Smooth muscle cell (in vitro differentiated cells): ENCODE measurements around the gene NUB1. TPM values are rescaled to one million over a fixed set of nuclear protein-coding genes. Genes with fewer than 3 reads are reported as not detected.

ENCODE experiments used
- DNase-seq: peaks from one replicate; lab custom pipeline; 2025; ENCODE audit not compliant: unreplicated experiment; lab: John Stamatoyannopoulos, UW
- H2AFZ ChIP-seq: fragments of 200-600 bp; sonication (generic); 2 replicates; pipeline ENCODE4 v1.6.0; 2016; ENCODE audit warnings: antibody characterized with exemption, low read depth, mild to moderate bottlenecking
- H3F3A ChIP-seq: fragments of 200-600 bp; sonication (generic); 2 replicates; pipeline ENCODE4 v1.6.0; 2017; ENCODE audit warnings: antibody characterized with exemption, low read depth
- H3K27ac ChIP-seq: fragments of 200-600 bp; sonication (generic); 2 replicates; pipeline ENCODE4 v1.5.1; 2016; ENCODE audit warnings: low read depth, mild to moderate bottlenecking
- H3K27me3 ChIP-seq: fragments of 200-600 bp; sonication (generic); 2 replicates; pipeline ENCODE4 v1.6.1; 2016; ENCODE audit warnings: low read depth, mild to moderate bottlenecking
- H3K36me3 ChIP-seq: fragments of 200-600 bp; sonication (generic); 2 replicates; pipeline ENCODE4 v1.5.1; 2016; ENCODE audit warnings: low read depth
- H3K4me1 ChIP-seq: fragments of 200-600 bp; sonication (generic); 2 replicates; pipeline ENCODE4 v1.5.1; 2016; ENCODE audit warnings: low read depth
- H3K4me2 ChIP-seq: fragments of 200-600 bp; sonication (generic); 2 replicates; pipeline ENCODE4 v1.6.0; 2016; ENCODE audit warnings: mild to moderate bottlenecking
- H3K4me3 ChIP-seq: fragments of 200-600 bp; sonication (generic); 2 replicates; pipeline ENCODE4 v1.5.1; 2016; ENCODE audit warnings: mild to moderate bottlenecking
- H3K79me2 ChIP-seq: fragments of 200-600 bp; sonication (generic); 2 replicates; pipeline ENCODE4 v1.6.0; 2016; ENCODE audit warnings: low read depth, mild to moderate bottlenecking
- H3K9ac ChIP-seq: fragments of 200-600 bp; sonication (generic); 2 replicates; pipeline ENCODE4 v1.6.0; 2016; ENCODE audit warnings: low read depth
- H3K9me3 ChIP-seq: fragments of 200-600 bp; sonication (generic); replicated peaks from 2 replicates; pipeline ENCODE4 v1.5.1; 2016; ENCODE audit warnings: low read depth
- H4K20me1 ChIP-seq: fragments of 200-600 bp; sonication (generic); 2 replicates; pipeline ENCODE4 v1.6.0; 2016; ENCODE audit warnings: low read depth
- WGBS: methylation state at CpG from one replicate; pipeline ENCODE4 v1.1.7; 2016; ENCODE audit warnings: low lambda C conversion rate; 5-methylcytosine and 5-hydroxymethylcytosine counted together
- polyA plus RNA-seq: library from polyadenylated mRNA; unstranded; fragments of >200 nt; fragmentation: Nextera tagmentation; extraction: Ambion mirVana; gene quantifications from 2 replicates; pipeline ENCODE4 v1.2.1, GENCODE V29; 2016
- total RNA-seq: library from RNA; depleted of rRNA; stranded (reverse); fragments of >200 nt; gene quantifications from 2 replicates; pipeline ENCODE4 v1.2.3, GENCODE V29; 2014
- TF ChIP-seq, protein P1 (sequence below): fragments of 200-600 bp; sonication (generic); IDR thresholded peaks from 2 replicates; pipeline ENCODE4 v1.5.1; 2017; ENCODE audit warnings: borderline replicate concordance, mild to moderate bottlenecking, antibody characterized with exemption; ENCODE audit not compliant: insufficient read depth, poor library complexity, severe bottlenecking

Gene NUB1
- total and polyA plus RNA-seq, 2 experiments from 2014 or later, result 28.5 to 36.9 TPM

DNA sequence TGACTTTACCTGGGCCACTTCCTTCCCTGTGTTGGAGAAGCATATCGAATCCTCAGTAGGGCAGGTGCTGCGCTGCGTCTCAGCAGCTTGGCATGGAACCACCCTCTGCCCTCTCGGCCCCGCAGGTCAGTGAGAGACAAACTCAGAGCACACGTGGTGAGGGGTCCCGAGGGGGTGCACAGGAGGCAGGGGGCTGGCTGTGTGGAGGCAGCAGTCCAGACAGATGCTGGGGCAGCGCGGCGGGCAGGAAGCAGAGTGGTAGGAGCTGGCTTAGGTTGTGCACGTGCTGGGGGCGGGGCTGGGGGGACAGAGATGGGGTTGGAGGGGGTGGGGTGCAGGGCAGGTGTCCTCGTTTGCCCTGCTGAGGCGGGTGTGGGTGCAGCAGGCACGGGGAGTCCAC, 33.1 kb downstream of the NUB1 start:
- TF ChIP-seq, protein P1, sequence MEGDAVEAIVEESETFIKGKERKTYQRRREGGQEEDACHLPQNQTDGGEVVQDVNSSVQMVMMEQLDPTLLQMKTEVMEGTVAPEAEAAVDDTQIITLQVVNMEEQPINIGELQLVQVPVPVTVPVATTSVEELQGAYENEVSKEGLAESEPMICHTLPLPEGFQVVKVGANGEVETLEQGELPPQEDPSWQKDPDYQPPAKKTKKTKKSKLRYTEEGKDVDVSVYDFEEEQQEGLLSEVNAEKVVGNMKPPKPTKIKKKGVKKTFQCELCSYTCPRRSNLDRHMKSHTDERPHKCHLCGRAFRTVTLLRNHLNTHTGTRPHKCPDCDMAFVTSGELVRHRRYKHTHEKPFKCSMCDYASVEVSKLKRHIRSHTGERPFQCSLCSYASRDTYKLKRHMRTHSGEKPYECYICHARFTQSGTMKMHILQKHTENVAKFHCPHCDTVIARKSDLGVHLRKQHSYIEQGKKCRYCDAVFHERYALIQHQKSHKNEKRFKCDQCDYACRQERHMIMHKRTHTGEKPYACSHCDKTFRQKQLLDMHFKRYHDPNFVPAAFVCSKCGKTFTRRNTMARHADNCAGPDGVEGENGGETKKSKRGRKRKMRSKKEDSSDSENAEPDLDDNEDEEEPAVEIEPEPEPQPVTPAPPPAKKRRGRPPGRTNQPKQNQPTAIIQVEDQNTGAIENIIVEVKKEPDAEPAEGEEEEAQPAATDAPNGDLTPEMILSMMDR, result no peak
- H3K9me3 ChIP-seq, result no peaks in the 10 kb centered on the region
- no peak overlapping the region for H3K4me2 ChIP-seq
- no peak overlapping the region for H3K27ac ChIP-seq
- DNase-seq, result no peak
- H3K4me3 ChIP-seq, result no peak overlapping the region
- no peaks in the 10 kb centered on the region for H3K4me1 ChIP-seq
- 90% methylated on average over 9 of the region's 15 CpGs for WGBS
- no peaks in the 10 kb centered on the region for H3K79me2 ChIP-seq
- H3F3A ChIP-seq, result no peaks in the 10 kb centered on the region
- H2AFZ ChIP-seq, result no peak overlapping the region
- H3K36me3 ChIP-seq, result no peaks in the 10 kb centered on the region
- no peaks in the 10 kb centered on the region for H3K27me3 ChIP-seq
- H3K9ac ChIP-seq, result no peak overlapping the region
- H4K20me1 ChIP-seq, result peaks cover 8% of the 10 kb centered on the region

DNA sequence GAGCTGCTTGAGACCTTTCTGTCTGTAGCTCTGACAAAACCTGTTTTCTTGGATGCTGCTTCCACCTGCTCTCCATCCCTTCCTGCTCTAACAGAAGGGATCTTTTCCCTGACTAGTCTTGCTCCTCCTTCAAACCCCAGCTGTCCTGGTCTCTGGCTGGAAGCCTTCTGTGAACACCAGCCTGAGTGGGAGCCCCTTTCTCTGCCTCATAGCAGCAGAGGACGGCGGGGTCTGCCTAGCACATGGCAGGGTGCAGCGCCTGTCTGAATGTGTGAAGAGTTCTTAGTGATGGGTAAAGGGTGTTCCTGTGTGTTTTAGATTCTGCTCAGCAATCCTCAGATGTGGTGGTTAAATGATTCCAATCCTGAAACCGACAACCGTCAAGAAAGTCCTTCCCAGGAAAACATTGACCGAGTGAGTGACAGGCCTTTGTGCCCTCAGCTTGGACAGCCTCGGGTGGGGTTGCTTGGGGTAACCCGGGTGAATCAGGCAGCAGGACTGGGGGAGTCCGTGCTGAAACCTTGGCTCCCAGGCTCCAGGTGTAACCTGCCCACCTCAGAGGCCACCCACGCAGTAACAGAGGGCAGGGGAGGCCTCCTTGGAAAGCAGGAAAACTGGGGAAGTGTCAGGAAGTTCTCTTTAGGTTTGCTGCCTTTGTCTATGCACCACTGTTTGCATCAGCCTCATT, 34.1 kb downstream of the NUB1 start:
- peaks cover 8% of the 10 kb centered on the region for H4K20me1 ChIP-seq
- no peak for DNase-seq
- WGBS, result 96% methylated on average over 10 of the region's 10 CpGs
- H3K4me1 ChIP-seq, result no peaks in the 10 kb centered on the region
- H3K9me3 ChIP-seq, result no peaks in the 10 kb centered on the region
- no peak overlapping the region for H2AFZ ChIP-seq
- no peak overlapping the region for H3K4me3 ChIP-seq
- peaks cover under 1% of the 10 kb centered on the region for H3K27me3 ChIP-seq
- H3K36me3 ChIP-seq, result no peaks in the 10 kb centered on the region
- H3K9ac ChIP-seq, result no peak overlapping the region
- TF ChIP-seq, protein P1, result no peak
- H3K4me2 ChIP-seq, result no peak overlapping the region
- H3F3A ChIP-seq, result no peaks in the 10 kb centered on the region
- no peak overlapping the region for H3K27ac ChIP-seq
- no peaks in the 10 kb centered on the region for H3K79me2 ChIP-seq

DNA sequence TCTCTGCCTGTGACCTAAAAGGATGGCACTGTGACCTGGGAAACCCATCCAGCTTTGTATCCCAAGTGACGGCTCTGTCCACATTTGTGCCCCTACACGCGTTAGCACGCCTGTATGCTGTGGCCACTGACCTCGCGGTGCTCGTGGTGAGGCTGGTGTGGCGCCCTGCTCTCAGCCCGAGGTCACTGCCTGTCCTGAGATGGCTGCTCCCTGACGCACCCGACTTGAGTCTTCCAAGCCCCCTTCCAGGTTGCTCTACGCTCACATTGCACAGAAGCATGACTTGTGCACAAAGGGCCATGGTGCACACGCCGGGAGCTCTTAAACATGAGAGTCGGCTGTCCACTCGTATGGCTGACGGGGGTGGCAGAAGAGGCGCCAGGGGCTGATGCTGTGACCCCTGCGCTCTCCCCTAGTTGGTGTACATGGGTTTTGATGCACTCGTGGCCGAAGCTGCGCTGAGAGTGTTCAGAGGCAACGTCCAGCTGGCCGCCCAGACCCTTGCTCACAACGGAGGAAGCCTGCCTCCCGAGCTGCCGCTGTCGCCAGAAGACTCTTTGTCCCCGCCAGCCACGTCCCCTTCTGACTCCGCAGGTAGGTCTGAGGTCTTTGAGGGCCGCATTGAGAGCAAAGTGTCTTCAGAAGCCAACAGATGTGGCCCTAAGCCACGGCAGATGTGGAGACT, 34.7 kb downstream of the NUB1 start:
- no peak overlapping the region for H3K4me2 ChIP-seq
- no peak overlapping the region for H3K27ac ChIP-seq
- WGBS, result 98% methylated on average over 33 of the region's 33 CpGs

More for the DNA sequence above, 34.7 kb downstream of the NUB1 start:
- Histone ChIP-seq H2AFZ (no peak overlapping the region), H3K4me1 (no peaks in the 10 kb centered on the region), H3K79me2 (no peaks in the 10 kb centered on the region), H4K20me1 (peaks cover 8% of the 10 kb centered on the region), H3K4me3 (no peak overlapping the region), H3F3A (no peaks in the 10 kb centered on the region), H3K36me3 (no peaks in the 10 kb centered on the region), H3K9me3 (no peaks in the 10 kb centered on the region), H3K9ac (no peak overlapping the region), H3K27me3 (peaks cover 7% of the 10 kb centered on the region)
- TF ChIP-seq, protein P1, result no peak
- no peak for DNase-seq
